Stimulated activated CD4-positive, alpha-beta T cell treated with anti-CD3 and anti-CD28 coated beads, Interleukin-4, amount 100 ng/mL, for 1 hour (primary cell): ENCODE results near the gene SPEG.

Experiments
- DNase-seq: peaks from one replicate; pipeline ENCODE4 v3.0.0-alpha.2; 2020

Gene SPEG

GRCh38 chr2:219446101-219446504 is 11.5 kb downstream of the SPEG start:
- DNase-seq = no peak

GRCh38 chr2:219446689-219447088 is 12.0 kb downstream of the SPEG start:
- no peak for DNase-seq

DNA sequence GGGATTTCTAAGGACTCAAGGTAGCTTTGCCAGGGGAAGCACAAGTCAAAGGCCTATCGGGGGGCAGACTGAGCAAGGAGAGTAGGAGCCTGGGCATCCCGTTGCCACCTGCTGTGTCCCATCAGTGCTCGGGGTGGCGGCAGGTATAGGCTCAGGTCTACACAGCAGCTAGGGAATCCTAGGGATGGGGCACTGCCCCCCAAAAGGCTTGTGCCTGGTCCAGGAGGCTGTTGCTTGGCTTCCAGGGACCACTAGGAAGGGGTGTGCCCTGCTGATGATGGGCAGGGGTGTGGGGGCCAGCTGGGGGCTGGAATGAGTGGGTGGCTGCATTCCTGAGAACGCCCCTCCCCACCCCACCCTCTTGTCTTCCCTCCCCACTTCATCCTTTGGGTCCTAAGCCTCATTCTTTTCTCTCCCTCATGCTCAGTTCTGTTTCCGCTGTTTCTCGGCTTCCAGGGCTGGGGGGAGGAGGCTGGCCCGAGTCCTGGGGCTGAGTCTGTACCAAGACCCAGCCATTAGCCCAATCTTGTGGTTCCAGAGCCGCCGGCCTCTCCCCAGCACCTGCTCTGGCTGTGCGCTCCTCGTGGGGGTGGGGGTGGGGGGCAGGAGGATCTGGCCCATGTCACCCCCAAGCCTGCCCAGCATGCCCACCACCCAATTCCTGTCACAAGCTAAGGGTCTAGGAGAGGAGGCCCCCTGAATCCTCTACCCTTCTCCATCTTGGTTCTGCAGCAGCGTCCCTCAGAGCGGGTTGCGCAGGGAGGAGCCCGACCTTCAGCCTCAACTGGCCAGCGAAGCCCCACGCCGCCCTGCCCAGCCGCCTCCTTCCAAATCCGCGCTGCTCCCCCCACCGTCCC is 12.8 kb downstream of the SPEG start:
- no peak for DNase-seq

DNA sequence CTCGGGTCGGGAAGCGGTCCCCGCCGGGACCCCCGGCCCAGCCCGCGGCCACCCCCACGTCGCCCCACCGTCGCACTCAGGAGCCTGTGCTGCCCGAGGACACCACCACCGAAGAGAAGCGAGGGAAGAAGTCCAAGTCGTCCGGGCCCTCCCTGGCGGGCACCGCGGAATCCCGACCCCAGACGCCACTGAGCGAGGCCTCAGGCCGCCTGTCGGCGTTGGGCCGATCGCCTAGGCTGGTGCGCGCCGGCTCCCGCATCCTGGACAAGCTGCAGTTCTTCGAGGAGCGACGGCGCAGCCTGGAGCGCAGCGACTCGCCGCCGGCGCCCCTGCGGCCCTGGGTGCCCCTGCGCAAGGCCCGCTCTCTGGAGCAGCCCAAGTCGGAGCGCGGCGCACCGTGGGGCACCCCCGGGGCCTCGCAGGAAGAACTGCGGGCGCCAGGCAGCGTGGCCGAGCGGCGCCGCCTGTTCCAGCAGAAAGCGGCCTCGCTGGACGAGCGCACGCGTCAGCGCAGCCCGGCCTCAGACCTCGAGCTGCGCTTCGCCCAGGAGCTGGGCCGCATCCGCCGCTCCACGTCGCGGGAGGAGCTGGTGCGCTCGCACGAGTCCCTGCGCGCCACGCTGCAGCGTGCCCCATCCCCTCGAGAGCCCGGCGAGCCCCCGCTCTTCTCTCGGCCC is 13.6 kb downstream of the SPEG start:
- DNase-seq = no peak

DNA sequence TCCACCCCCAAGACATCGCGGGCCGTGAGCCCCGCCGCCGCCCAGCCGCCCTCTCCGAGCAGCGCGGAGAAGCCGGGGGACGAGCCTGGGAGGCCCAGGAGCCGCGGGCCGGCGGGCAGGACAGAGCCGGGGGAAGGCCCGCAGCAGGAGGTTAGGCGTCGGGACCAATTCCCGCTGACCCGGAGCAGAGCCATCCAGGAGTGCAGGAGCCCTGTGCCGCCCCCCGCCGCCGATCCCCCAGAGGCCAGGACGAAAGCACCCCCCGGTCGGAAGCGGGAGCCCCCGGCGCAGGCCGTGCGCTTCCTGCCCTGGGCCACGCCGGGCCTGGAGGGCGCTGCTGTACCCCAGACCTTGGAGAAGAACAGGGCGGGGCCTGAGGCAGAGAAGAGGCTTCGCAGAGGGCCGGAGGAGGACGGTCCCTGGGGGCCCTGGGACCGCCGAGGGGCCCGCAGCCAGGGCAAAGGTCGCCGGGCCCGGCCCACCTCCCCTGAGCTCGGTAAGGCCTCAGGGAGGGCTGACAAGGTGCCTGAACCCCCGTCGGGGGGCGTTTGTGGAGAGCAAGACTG is 14.2 kb downstream of the SPEG start:
- peak; percentile 19 for DNase-seq

DNA sequence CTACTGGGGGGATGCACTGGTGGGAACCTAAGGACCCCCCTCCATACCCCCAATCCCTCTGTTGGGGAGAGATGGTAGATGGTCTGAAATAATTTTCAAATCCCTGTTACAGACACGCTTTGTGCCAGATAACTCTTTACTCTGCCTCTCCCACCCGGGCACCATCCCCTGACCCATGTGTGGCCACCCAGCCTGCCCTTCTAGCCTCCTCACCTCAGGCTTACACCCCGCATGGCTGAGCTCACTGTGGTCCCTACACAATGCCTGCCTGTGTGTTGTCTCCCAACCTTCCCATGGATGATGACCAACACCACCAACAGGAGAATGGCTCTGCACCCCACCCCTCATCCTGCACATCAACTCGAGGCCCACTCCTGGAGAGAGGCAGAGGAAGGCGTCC is 15.0 kb downstream of the SPEG start:
- no peak for DNase-seq

- DNase-seq = no peak
Measured at GRCh38 chr2:219451661-219452360, 17.2 kb downstream of the SPEG start.

DNA sequence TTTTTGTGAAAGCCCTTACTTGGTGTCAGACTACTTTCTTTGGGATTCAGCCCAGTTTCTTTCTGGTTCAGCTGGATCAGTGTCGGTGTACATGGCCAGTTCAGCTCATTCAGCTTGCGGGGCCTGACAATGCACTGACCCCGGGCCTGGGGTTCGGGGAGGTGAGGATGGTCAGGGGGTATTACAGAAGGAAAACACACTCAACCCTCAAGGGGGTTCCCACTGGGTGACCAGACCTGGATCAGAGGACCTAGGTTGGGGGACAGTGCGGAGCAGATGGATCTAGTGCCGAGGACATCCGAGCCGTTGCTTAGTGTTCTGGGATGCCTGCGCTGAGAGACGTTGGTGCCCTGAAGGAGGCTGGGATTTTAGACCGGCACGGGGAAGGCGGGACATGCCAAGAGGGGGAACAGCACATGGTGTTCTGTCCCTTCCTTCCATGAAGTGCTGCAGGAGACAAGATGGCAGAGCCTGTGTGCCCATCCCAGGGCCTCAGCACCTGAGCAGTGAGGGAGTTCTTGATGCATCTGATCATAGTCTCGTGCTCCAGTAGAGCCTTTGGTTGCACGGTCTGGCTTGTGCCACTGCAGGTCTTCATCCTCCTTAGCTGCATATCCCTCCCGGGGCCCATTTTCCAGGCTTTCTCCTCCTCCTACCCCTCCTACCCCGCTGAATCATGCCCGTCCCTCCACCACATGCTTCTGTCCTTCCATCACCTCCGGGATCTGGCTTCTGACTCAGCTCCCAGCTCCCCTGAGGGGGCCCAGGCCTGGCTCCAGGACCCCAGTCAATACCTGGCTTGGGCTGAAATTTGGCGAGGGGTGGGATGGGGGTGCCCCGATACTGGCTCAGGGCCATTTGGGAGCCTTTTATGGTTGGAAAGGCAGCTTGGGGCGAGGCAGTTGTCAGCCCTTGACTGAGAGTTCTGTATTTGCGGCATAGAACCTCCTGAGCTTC is 18.0 kb downstream of the SPEG start:
- no peak for DNase-seq

GRCh38 chr2:219453671-219454590 is 19.3 kb downstream of the SPEG start:
- no peak for DNase-seq

DNA sequence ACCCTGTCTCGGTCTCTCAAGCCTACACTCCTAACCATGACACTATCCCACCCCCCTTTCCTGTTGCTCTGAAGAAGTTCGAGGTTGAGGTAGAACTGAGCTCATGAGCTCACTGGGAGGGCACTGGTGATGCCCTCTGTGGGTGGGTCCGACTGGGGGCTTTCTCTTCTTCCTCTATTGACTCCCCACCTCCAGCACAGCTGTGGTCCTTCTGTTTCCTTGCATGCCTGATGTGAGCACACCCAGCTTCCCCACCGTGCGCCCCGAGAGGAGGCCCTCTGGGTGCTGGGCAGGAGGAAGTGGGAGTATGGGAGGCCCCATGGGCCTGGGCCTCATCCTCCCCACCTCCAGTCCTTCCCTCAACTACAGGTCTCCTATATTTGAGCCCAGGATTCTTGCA is 20.9 kb downstream of the SPEG start:
- no peak for DNase-seq

DNA sequence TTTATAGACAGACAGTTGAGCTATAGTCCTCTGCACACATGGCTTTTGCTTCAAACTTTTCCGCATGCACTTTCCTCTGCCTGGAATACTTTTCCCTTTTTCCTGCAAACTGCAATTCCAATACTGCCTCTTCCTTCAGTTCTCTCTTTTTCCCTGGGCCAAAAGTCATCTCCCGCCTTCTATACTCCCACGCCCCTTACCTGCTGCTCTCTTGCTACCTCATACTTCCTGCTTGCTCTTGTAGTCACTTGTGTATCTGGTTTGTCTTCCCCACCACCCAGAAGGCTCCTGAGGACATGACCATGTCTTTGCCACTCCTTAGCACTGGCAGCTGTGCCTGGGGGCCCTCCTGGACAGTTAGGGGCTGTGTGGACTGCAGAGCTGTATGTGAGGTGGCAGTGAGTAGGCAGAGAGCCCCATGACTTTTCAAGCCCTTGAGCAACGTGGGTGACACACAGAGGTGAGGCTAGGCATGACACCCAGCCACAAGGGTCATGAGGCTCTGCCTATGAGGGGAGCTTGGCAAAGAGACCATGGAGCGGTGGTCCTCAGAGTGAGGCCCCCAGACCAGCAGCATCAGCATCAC is 23.2 kb downstream of the SPEG start:
- DNase-seq = no peak

DNA sequence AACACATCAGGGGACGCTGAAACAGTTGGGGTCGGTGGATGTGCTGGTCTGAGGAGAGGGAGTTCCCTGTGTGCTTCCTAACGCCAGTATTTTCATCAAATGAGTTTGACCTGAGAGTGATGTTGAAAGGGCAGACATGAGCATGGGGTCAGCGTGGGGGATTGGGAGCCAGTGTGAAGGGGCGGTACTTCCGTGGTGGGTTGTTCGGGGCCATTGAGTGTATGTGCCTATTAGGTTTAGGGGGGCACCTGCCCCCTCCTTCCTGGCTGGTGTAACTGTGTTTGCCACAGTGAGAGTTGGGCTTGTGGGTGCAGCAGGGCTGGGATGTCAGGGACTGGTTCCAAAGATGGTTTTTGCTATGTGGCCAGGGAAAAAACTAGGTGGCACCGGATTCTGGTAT is 24.4 kb downstream of the SPEG start:
- no peak for DNase-seq

- peak; percentile 49 for DNase-seq
Measured at GRCh38 chr2:219459460-219460311, 25.0 kb downstream of the SPEG start.

DNA sequence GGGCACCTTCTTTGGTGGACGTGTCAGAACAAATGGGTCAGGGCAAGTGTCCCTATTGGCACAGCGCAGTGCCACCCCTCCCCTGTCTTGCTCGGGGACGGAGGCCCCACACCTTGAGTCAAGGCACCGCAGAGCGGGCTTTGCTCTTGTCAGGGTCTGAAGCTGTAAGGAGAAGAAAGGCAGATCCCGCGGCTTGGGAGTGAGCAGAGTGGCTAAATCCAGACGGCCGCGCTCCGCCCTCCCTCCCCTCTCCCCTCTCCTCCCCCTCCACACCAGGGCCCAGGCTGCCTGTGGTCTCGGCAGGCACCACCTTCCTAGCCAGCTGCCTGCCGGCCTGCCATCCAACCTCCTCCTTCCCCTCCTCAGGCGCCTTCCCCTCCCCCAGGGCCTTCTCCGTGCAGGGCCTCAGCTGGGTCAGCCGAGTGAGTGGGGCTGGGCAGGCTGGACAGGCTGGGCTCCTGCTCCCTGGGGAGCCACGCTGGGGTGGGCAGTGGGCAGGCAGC is 25.8 kb downstream of the SPEG start:
- no peak for DNase-seq

DNA sequence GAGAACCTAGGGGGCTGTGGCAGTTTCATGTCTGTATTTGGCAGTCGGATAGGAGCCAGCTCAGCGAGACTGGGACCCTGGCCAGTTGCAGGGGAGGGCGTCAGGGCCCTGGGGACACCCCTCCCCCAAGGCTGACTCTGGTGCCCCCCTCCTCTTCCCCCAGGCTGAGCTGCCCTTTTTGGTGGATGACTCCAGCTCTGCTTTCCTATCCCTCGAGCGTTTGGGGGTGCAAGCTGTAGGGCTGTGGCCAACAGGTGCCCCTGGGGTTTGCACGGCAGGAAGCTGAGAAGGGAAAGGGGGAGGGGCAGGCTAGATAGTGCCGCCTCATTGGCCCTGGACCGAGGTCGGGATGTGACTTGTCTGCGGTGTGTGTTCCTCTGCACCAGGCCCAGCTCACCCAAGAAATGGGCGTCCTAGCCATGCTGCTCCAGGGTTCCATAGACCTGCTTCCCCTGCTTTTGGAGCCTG is 26.4 kb downstream of the SPEG start:
- DNase-seq = no peak

DNA sequence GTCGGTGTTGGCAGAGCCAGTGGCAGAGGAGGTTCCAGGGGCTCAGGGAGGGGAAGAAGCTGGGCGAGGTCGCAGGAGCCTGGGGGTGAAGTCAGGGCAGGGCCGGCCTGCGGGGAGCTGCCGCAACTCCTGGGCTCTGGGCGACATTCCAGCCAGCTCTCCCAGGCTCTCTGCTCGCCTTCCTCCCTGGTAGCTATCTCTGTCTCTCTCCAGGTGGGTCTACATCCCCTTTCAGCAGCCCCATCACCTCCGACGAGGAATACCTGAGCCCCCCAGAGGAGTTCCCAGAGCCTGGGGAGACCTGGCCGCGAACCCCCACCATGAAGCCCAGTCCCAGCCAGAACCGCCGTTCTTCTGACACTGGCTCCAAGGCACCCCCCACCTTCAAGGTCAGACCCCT is 27.0 kb downstream of the SPEG start:
- DNase-seq = no peak

- DNase-seq = no peak
Measured at GRCh38 chr2:219462349-219462748, 27.7 kb downstream of the SPEG start.

DNA sequence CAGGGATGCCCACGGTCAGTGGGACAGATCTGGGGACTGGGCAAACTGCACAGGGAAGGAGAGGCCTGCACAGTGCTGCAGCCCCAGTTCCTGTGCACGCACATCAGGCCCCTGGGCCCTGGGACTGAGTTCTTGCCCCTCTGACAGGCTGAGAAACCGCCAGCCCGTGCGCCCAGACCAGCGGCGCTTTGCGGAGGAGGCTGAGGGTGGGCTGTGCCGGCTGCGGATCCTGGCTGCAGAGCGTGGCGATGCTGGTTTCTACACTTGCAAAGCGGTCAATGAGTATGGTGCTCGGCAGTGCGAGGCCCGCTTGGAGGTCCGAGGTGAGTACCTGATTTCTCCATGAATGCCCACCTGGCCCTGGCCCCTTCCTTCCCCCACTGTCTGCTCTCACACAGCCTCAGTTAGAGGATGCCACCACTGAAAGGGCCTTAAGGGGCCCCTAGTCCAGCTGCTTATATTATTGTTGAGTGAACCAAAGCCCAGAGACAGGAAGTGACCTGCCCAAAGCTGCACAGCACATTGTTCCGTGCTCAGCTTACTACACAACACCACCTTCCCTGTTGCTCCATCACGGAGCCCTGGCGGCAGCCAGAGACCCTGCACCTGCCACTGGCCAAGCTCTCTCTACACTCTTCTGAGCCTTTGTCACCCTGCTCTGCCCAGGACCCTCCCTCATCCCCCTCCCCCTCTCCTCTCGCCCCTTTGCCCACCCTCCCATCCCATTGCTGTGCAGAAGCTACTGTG is 29.8 kb downstream of the SPEG start:
- DNase-seq = no peak
